ENCODE results near the gene SCN2A. TPM values are rescaled to one million over a fixed set of nuclear protein-coding genes. Genes with fewer than 3 reads are reported as not detected.
A peak's percentile ranks its signal among the peaks of the same experiment; 100 is the strongest.

Gene SCN2A
- total RNA-seq, 2 donors from 2014 or later = 0.05 TPM; not detected in 1

DNA sequence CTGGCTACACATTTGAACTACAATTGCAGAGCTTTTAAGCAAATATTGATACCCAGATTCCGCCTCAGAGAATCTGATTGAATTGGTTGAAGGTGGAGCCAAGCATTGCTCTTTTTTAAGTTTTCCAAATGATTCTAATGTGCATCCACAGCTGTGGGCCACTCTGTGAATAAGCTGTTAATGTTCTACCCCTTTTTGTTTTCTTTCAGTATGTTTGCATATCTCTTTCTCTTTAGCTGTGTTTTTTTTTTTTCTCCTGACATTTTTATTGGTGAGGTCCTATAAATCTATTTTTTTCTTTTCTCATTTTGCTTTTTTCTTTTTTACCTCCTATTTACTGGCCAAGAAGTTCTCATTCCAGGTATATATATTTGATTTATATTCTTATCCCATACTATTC lies 41.9 kb upstream of the SCN2A start:
- TF ChIP-seq, protein P1, sequence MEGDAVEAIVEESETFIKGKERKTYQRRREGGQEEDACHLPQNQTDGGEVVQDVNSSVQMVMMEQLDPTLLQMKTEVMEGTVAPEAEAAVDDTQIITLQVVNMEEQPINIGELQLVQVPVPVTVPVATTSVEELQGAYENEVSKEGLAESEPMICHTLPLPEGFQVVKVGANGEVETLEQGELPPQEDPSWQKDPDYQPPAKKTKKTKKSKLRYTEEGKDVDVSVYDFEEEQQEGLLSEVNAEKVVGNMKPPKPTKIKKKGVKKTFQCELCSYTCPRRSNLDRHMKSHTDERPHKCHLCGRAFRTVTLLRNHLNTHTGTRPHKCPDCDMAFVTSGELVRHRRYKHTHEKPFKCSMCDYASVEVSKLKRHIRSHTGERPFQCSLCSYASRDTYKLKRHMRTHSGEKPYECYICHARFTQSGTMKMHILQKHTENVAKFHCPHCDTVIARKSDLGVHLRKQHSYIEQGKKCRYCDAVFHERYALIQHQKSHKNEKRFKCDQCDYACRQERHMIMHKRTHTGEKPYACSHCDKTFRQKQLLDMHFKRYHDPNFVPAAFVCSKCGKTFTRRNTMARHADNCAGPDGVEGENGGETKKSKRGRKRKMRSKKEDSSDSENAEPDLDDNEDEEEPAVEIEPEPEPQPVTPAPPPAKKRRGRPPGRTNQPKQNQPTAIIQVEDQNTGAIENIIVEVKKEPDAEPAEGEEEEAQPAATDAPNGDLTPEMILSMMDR (IDR thresholded peaks at IDR 0.05) = no peak
- DNase-seq = no peak
- no peaks in the 10 kb centered on the region for H3K9me3 ChIP-seq
- H3K27me3 ChIP-seq = no peaks in the 10 kb centered on the region
- no peaks in the 10 kb centered on the region for H3K4me1 ChIP-seq
- H3K36me3 ChIP-seq = no peaks in the 10 kb centered on the region
- intact Hi-C loops (cut with DNase I) = no loop called here
- H3K4me3 ChIP-seq = no peak overlapping the region
- no peak overlapping the region for H3K27ac ChIP-seq
- no peak overlapping the region for H3K9ac ChIP-seq (ENCODE audit: low read depth in 2 of 2, low read length in 2 of 2)

DNA sequence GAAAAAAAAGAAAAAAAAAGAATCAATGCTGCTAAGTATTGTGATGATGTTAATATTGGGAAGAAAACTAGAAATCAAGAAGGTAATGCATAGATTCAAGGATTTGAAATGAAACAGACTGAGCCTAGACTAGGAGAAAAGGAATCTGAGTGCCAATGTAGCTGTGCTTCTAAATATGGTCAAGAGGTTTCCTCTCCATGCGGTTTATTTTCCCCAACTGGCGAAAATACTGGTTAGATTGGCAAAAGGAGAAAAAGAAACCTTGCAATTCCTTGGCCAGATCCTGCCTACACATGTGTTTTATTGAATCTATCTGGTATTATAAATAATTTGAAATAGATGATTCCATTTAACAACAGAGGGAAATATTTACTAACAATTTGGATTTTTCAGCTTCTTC lies 41.0 kb upstream of the SCN2A start:
- intact Hi-C loops (cut with DNase I) = no loop called here
- TF ChIP-seq, protein P1 (IDR thresholded peaks at IDR 0.05) = no peak
- Histone ChIP-seq H3K4me1 (no peaks in the 10 kb centered on the region), H3K9ac (ENCODE audit: low read depth in 2 of 2, low read length in 2 of 2) (no peak overlapping the region), H3K36me3 (no peaks in the 10 kb centered on the region), H3K4me3 (no peak overlapping the region), H3K27me3 (no peaks in the 10 kb centered on the region), H3K27ac (no peak overlapping the region), H3K9me3 (no peaks in the 10 kb centered on the region)
- no peak for DNase-seq

DNA sequence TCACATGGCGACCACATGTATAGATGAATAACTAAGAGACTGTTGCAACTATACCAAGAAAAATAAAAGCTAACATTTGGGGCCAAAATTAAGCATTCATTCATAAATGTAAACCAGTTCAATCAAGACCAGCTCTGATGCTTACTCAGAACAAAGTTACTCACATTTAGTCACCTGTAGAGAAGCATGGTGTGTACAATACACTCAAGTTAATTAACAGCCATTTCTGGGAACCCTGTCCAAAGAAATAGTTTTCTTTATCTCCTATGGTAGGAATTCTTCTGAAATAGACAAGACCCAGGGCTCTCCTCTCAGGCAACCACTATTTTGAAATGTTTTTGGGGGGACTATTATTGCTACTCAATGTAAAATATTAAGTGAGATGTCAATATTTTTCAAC lies 37.0 kb upstream of the SCN2A start:
- TF ChIP-seq, protein P1 (IDR thresholded peaks at IDR 0.05) = no peak
- no peak overlapping the region for H3K9ac ChIP-seq (ENCODE audit: low read depth in 2 of 2, low read length in 2 of 2)
- H3K9me3 ChIP-seq = no peaks in the 10 kb centered on the region
- no peak for DNase-seq
- no peaks in the 10 kb centered on the region for H3K27me3 ChIP-seq
- no peaks in the 10 kb centered on the region for H3K36me3 ChIP-seq
- intact Hi-C loops (cut with DNase I) = loop anchor here (10.0 kb wide), 1 partner anchor 187 kb away; no protein-coding TSS in a partner anchor
- no peaks in the 10 kb centered on the region for H3K4me1 ChIP-seq
- H3K4me3 ChIP-seq = no peak overlapping the region
- no peak overlapping the region for H3K27ac ChIP-seq

DNA sequence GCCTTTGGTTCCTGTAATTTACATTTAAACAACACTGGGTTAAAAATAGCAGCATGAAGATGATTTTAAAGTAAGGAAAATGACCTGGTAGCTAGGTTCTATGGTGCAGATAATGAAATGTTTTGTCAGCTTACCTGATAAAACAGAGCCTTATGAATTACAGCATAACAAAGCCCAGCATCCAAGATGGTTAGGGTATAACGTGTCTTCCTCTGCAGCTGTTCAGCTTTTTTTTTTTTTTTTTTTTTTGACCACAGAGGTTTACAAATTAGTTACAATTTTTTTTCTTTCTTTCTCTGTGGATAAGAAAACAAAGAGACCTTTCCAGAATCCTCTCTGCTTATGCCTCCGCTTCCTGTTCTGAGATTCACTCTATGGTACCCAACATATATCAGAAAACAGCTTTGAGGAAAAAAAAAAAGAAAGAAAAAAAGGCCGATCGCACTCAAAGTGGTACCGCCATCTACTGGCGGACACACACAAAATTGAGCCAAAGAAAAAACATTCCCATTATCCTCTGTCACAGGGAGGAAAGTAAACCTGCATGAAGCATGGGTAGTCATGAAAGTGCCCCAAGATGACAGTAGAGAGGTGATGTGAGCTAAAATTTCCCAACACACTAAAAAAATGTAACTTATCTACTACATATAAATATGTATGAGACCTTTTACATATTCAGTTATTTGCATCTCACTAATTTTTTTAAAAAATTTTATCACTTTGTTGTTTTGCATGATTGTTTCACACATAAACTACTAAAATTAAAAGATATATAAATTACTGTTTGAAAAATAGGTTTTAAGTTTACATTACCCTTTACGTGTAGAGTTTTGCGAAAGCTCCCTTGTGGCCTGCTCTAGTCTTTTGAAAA lies 35.3 kb upstream of the SCN2A start, which contains the start of gene SCN3A:
Gene SCN3A, minus strand, starts transcription at position 362 of the 871 bp plus-strand sequence. CDS start 27,656 bp downstream, outside the sequence.
- intact Hi-C loops (cut with DNase I) = loop anchor here (10.0 kb wide), 1 partner anchor 189 kb away; no protein-coding TSS in a partner anchor
- Histone ChIP-seq H3K9me3 (no peaks in the 10 kb centered on the region), H3K27me3 (no peaks in the 10 kb centered on the region), H3K4me3 (no peak within 1 kb of the TSS), H3K4me1 (no peaks in the 10 kb centered on the region), H3K27ac (no peak within 1 kb of the TSS), H3K9ac (ENCODE audit: low read depth in 2 of 2, low read length in 2 of 2) (no peak within 1 kb of the TSS), H3K36me3 (no peaks in the 10 kb centered on the region)
- peak; percentile 20 for DNase-seq
- TF ChIP-seq, protein P1 (IDR thresholded peaks at IDR 0.05) = peak; percentile 57

DNA sequence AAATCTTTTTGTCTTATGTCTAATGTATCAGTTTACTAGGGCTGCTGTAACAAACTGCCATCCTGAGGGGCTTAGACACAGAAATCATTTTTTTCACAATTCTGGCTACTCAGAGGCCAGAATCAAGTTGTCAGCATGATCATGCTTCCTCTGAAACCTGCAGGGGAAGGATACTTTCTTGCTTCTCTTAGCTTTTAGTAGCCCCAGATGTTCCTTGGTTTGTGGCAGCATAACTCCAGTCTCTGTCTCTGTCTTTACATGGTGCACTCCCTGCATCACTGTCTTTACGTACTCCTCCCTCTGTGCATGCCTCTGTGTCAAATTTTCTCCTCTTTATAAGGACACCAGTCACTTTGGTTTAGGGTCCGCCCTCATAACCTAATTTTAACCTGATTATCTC lies 33.3 kb upstream of the SCN2A start:
- intact Hi-C loops (cut with DNase I) = loop anchor here (10.0 kb wide), 1 partner anchor 191 kb away; no protein-coding TSS in a partner anchor
- Histone ChIP-seq H3K9ac (ENCODE audit: low read depth in 2 of 2, low read length in 2 of 2) (no peak overlapping the region), H3K4me3 (no peak overlapping the region), H3K27ac (no peak overlapping the region), H3K27me3 (no peaks in the 10 kb centered on the region), H3K36me3 (no peaks in the 10 kb centered on the region), H3K4me1 (no peaks in the 10 kb centered on the region), H3K9me3 (no peaks in the 10 kb centered on the region)
- TF ChIP-seq, protein P1 (IDR thresholded peaks at IDR 0.05) = no peak
- no peak for DNase-seq

All from colonic mucosa (tissue), 4 donors.